A549 (cell line): ENCODE results near the gene FANCC. TPM values are rescaled to one million over a fixed set of nuclear protein-coding genes. Genes with fewer than 3 reads are reported as not detected.
A peak's percentile ranks its signal among the peaks of the same experiment; 100 is the strongest.

Experiments used
- ATAC-seq, 2 experiments: fragments of 200-7000 bp in 1 of 2; fragments of >200 bp in 1 of 2; cut with Nextera tagmentation in 1 of 2; cut with Tn5 transposase in 1 of 2; 3 replicates each; pipeline versions ENCODE4 v1.8.0 to v1.9.1; 2018 to 2020; ENCODE audit warnings: mild to moderate bottlenecking in 1 of 2, moderate library complexity in 1 of 2
- CTCF ChIA-PET: fragments of 300-600 bp; sonication (Branson Sonifier 250); formaldehyde crosslinking; extraction: SDS; loops from one replicate; lab custom pipeline; 2021; ENCODE audit warnings: antibody characterized with exemption, inconsistent platforms; lab: Yijun Ruan, JAX
- POLR2A ChIA-PET: fragments of 350-600 bp; formaldehyde crosslinking; extraction: SDS; loops from one replicate; lab custom pipeline; 2021; ENCODE audit warnings: antibody characterized with exemption, inconsistent platforms; lab: Yijun Ruan, JAX
- DNase-seq, 2 experiments: peaks; one replicate each; pipeline versions ENCODE4 v3.0.0 to v3.0.0-alpha.2; 2011 to 2016; ENCODE audit warnings: low read depth in 1 of 2, low spot score in 1 of 2
- FAIRE-seq: peaks from 2 replicates; lab custom pipeline; 2011; peaks lifted over from hg19 to GRCh38; lab: Jason Lieb, UNC
- H3K27ac ChIP-seq, 2 experiments: fragments of >200 bp; sonication (Bioruptor Twin); formaldehyde crosslinking; 3 replicates each; pipeline ENCODE4 v1.5.1; 2016 to 2017
- H3K4me1 ChIP-seq: fragments of >200 bp; sonication (Bioruptor Twin); formaldehyde crosslinking; 3 replicates; pipeline ENCODE4 v1.6.1; 2016
- H3K4me2 ChIP-seq: fragments of >200 bp; sonication (Bioruptor Twin); formaldehyde crosslinking; 3 replicates; pipeline ENCODE4 v1.6.1; 2016
- H3K4me3 ChIP-seq: fragments of >200 bp; sonication (Bioruptor Twin); formaldehyde crosslinking; 3 replicates; pipeline ENCODE4 v1.5.1; 2016
- H3K9me3 ChIP-seq: fragments of >200 bp; sonication (Bioruptor Twin); formaldehyde crosslinking; 3 replicates; pipeline ENCODE4 v1.6.1; 2016
- BCL3 ChIP-seq: fragments of >200 bp; sonication (Bioruptor Twin); formaldehyde crosslinking; IDR thresholded peaks from 3 replicates; pipeline ENCODE4 v1.6.1; 2016
- BHLHE40 ChIP-seq: IDR thresholded peaks from 2 replicates; pipeline ENCODE4 v1.6.1; 2012; ENCODE audit warnings: low read depth, low read length, inconsistent platforms
- CTCF ChIP-seq: fragments of >200 bp; sonication (Bioruptor Twin); formaldehyde crosslinking; IDR thresholded peaks from 3 replicates; pipeline ENCODE4 v1.5.1; 2016
- FOSB ChIP-seq: fragments of 250-450 bp; sonication (Bioruptor Pico); IDR thresholded peaks from 2 replicates; pipeline ENCODE4 v1.5.0; 2020; ENCODE audit warnings: mild to moderate bottlenecking, moderate library complexity
- FOXS1 ChIP-seq: fragments of 250-450 bp; sonication (Bioruptor Pico); IDR thresholded peaks from 2 replicates; pipeline ENCODE4 v1.5.0; 2020; ENCODE audit warnings: mild to moderate bottlenecking, moderate library complexity
- JUN ChIP-seq, 2 experiments: fragments of >200 bp; sonication (Bioruptor Twin); formaldehyde crosslinking; IDR thresholded peaks; 2 replicates in 1 of 2; 3 replicates in 1 of 2; pipeline ENCODE4 v1.6.1; 2016 to 2017
- KDM5A ChIP-seq: fragments of 200-600 bp; sonication (generic); IDR thresholded peaks from 2 replicates; pipeline ENCODE4 v1.6.1; 2016; ENCODE audit warnings: antibody characterized with exemption, mild to moderate bottlenecking
- MAFK ChIP-seq: fragments of 450-650 bp; IDR thresholded peaks from 2 replicates; pipeline ENCODE4 v1.6.1; 2014; ENCODE audit not compliant: partially characterized antibody
- NPAS2 ChIP-seq: fragments of 250-450 bp; sonication (Bioruptor Pico); IDR thresholded peaks from 2 replicates; pipeline ENCODE4 v1.8.0; 2022; ENCODE audit warnings: mild to moderate bottlenecking, moderate library complexity, borderline replicate concordance
- PBX3 ChIP-seq: IDR thresholded peaks from 2 replicates; pipeline ENCODE4 v1.6.1; 2012
- PHF8 ChIP-seq: fragments of 200-600 bp; sonication (generic); IDR thresholded peaks from 2 replicates; pipeline ENCODE4 v1.6.1; 2016; ENCODE audit warnings: low read depth, mild to moderate bottlenecking, antibody characterized with exemption, moderate library complexity, borderline replicate concordance
- POLR2A ChIP-seq: IDR thresholded peaks from 2 replicates; pipeline ENCODE4 v1.6.1; 2012; ENCODE audit warnings: mild to moderate bottlenecking, low read length
- POLR2AphosphoS2 ChIP-seq: conservative IDR thresholded peaks from 2 replicates; pipeline ENCODE4 v1.6.1; 2012; ENCODE audit warnings: low read length, improper control_type of control experiment, inconsistent platforms
- RAD21 ChIP-seq, 2 experiments: fragments of >200 bp in 1 of 2; sonication (Bioruptor Twin) in 1 of 2; formaldehyde crosslinking in 1 of 2; IDR thresholded peaks in 1 of 2; conservative IDR thresholded peaks in 1 of 2; 2 replicates in 1 of 2; 3 replicates in 1 of 2; pipeline ENCODE4 v1.6.1; 2012 to 2018; ENCODE audit warnings: inconsistent platforms in 1 of 2
- RNF2 ChIP-seq: fragments of 200-600 bp; sonication (generic); IDR thresholded peaks from 2 replicates; pipeline ENCODE4 v1.6.1; 2016; ENCODE audit warnings: low read depth, mild to moderate bottlenecking, antibody characterized with exemption, moderate library complexity, borderline replicate concordance
- TP53 ChIP-seq: fragments of 250-450 bp; sonication (Bioruptor Pico); IDR thresholded peaks from 2 replicates; pipeline ENCODE4 v1.5.0; 2021; ENCODE audit warnings: mild to moderate bottlenecking, moderate library complexity
- ZC3H11A ChIP-seq: fragments of 450-650 bp; IDR thresholded peaks from 2 replicates; pipeline ENCODE4 v1.6.1; 2014; ENCODE audit warnings: antibody characterized with exemption, mild to moderate bottlenecking
- ZFP36 ChIP-seq: fragments of 450-650 bp; IDR thresholded peaks from 2 replicates; pipeline ENCODE4 v1.6.1; 2014; ENCODE audit warnings: borderline replicate concordance; ENCODE audit not compliant: partially characterized antibody
- WGBS: methylation state at CpG from one replicate; pipeline ENCODE4 v1.1.6; 2017; ENCODE audit errors: missing lambda C conversion rate; 5-methylcytosine and 5-hydroxymethylcytosine counted together
- polyA plus RNA-seq, 4 experiments: library from polyadenylated mRNA; depleted of rRNA in 3 of 4; stranded (reverse); fragments of >200 nt; fragmentation: RNase III in 1 of 4; extraction: RNeasy Plus Mini Kit Qiagen cat#74134 plus additional on column Dnase treatment in 1 of 4; gene quantifications; 2 replicates in 3 of 4; 3 replicates in 1 of 4; pipeline ENCODE4 v1.2.3, GENCODE V29; 2011 to 2017
- TF ChIP-seq, protein P1 (sequence below): fragments of 450-650 bp; IDR thresholded peaks from 2 replicates; pipeline ENCODE4 v1.6.1; 2014; ENCODE audit warnings: antibody characterized with exemption

The FANCC gene
- polyA plus RNA-seq, 2 of the 4 experiments (the other 2 are of a cell fraction) = 13.5 to 24.9 TPM

DNA sequence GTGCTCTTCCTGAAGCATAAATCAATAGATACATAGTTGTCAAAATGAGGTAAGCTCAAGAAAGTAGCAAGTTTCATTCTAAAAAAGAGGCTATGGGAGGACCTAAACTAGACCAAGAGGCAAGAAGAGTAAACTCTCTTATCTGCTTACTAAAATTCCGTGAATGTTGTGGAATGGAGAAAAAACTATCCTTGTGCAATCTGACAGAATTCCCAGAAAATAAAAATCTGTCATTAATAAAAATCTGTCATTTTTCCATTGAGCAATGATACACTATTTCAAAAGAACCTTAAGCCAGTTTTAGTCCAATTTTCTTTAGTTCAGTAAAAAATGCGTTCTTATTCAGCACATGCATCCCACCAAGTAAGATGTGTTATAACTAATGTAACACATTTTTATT is 15.9 kb upstream of the FANCC start:
- no peak for ATAC-seq
- H3K4me3 ChIP-seq = no peak overlapping the region
- no peak for FAIRE-seq
- ChIA-PET POLR2A (no interaction called here), CTCF (interaction anchor here (1.3 kb wide), 1 partner anchor 11 kb away, joined by 5 read pairs; no protein-coding TSS in a partner anchor)
- WGBS = 80% methylated on average over 2 of the region's 2 CpGs
- no peak overlapping the region for H3K4me2 ChIP-seq
- no peak overlapping the region for H3K27ac ChIP-seq
- no peaks in the 10 kb centered on the region for H3K4me1 ChIP-seq
- no peaks in the 10 kb centered on the region for H3K9me3 ChIP-seq
- no peak for TF ChIP-seq POLR2AphosphoS2
- no peak for TF ChIP-seq ZFP36
- no peak for TF ChIP-seq POLR2A
- TF ChIP-seq NPAS2 (CRISPR knock-in tag) = no peak
- no peak for TF ChIP-seq ZC3H11A
- TF ChIP-seq RAD21 (conservative IDR thresholded peaks at IDR 0.05 in 1 of 2, IDR thresholded peaks at IDR 0.05 in 1 of 2) = no peak
- TF ChIP-seq FOXS1 (CRISPR knock-in tag) = no peak
- TF ChIP-seq RNF2 = no peak
- no peak for TF ChIP-seq KDM5A
- TF ChIP-seq JUN (IDR thresholded peaks at IDR 0.05) = no peak
- TF ChIP-seq MAFK = no peak
- no peak for TF ChIP-seq PHF8
- TF ChIP-seq BHLHE40 = no peak
- no peak for TF ChIP-seq CTCF
- TF ChIP-seq BCL3 = no peak
- TF ChIP-seq, all 56 proteins: peak for 0
- DNase-seq = no peak

DNA sequence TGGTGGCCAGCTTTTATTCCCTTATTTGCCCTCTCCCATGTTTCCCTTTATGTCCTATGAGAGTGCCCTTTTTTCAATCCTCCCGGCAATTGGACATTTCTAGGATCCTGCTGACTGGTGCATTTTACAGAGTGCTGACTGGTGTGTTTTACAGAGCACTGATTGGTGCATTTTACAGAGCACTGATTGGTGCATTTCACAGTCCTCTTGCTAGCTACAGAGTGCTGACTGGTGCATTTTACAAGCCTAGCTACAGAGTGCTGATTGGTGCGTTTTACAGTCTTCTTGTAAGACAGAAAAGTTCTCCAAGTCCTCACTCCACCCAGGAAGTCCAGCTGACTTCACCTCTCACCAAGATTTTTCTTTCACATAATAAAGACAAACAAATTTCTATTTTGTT is 15.4 kb upstream of the FANCC start:
- WGBS = 78% methylated on average over 2 of the region's 2 CpGs
- peaks cover 3% of the 10 kb centered on the region; the same call in 1 of the 3 replicates for H3K9me3 ChIP-seq
- FAIRE-seq = no peak
- TF ChIP-seq TP53 (CRISPR knock-in tag) (no peak), PHF8 (no peak), FOSB (no peak), MAFK (peak; percentile 93), KDM5A (no peak), PBX3 (no peak)
- TF ChIP-seq, protein P1, sequence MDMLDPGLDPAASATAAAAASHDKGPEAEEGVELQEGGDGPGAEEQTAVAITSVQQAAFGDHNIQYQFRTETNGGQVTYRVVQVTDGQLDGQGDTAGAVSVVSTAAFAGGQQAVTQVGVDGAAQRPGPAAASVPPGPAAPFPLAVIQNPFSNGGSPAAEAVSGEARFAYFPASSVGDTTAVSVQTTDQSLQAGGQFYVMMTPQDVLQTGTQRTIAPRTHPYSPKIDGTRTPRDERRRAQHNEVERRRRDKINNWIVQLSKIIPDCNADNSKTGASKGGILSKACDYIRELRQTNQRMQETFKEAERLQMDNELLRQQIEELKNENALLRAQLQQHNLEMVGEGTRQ = no peak
- TF ChIP-seq, all 56 proteins: peak for 1
- no peak overlapping the region for H3K4me3 ChIP-seq
- ChIA-PET CTCF (interaction anchor here (1.3 to 1.4 kb wide), 2 partner anchors 8 to 12 kb away, joined by 3 to 5 read pairs; no protein-coding TSS in a partner anchor), POLR2A (no interaction called here)
- H3K4me2 ChIP-seq = no peak overlapping the region
- no peak overlapping the region for H3K27ac ChIP-seq
- H3K4me1 ChIP-seq = no peaks in the 10 kb centered on the region
- DNase-seq = peak in 1 of 2 experiments; percentile 17
- no peak for ATAC-seq
